Tibial nerve (tissue), 4 donors: ENCODE data around the gene UGT2A3.

ENCODE experiments used
- EP300 ChIP-seq, 2 donors: sonication (generic); formaldehyde crosslinking; IDR thresholded peaks; one replicate each; pipeline ENCODE4 v1.6.1; 2017; ENCODE audit warnings: antibody characterized with exemption in 2 of 2, mild to moderate bottlenecking in 1 of 2
- POLR2A ChIP-seq, 2 donors: fragments of 450-650 bp; IDR thresholded peaks; one replicate each; pipeline ENCODE4 v1.6.1; 2017; ENCODE audit warnings: antibody characterized with exemption in 2 of 2, mild to moderate bottlenecking in 2 of 2, moderate library complexity in 2 of 2
- TF ChIP-seq, protein P1 (sequence below), 5 experiments: fragments of 200-600 bp in 3 of 5; fragments of 450-650 bp in 2 of 5; sonication (generic) in 3 of 5; IDR thresholded peaks; one replicate each; pipeline ENCODE4 v1.5.1; 2016 to 2019; ENCODE audit warnings: antibody characterized with exemption in 5 of 5, mild to moderate bottlenecking in 3 of 5, moderate library complexity in 2 of 5

DNA sequence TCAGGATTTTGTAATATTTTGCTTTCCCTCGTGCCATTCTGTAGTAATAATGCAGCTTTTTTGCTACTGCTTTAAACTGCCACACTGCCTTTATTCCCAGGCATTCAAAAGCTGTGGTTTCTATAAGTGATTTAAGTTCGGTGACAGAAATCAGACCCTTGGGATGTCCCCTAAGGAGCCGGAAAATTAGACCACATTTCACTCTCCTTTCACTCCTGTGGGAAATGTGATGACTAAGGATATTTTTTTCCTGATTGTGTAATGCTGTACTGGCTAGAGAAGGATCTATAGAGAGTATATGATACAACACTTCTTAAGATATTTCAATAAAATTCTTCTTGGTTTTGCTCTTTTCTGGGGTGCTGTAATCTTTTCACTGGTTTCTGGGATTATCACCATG lies 24.4 kb downstream of the UGT2A3 start:
- TF ChIP-seq, protein P1, sequence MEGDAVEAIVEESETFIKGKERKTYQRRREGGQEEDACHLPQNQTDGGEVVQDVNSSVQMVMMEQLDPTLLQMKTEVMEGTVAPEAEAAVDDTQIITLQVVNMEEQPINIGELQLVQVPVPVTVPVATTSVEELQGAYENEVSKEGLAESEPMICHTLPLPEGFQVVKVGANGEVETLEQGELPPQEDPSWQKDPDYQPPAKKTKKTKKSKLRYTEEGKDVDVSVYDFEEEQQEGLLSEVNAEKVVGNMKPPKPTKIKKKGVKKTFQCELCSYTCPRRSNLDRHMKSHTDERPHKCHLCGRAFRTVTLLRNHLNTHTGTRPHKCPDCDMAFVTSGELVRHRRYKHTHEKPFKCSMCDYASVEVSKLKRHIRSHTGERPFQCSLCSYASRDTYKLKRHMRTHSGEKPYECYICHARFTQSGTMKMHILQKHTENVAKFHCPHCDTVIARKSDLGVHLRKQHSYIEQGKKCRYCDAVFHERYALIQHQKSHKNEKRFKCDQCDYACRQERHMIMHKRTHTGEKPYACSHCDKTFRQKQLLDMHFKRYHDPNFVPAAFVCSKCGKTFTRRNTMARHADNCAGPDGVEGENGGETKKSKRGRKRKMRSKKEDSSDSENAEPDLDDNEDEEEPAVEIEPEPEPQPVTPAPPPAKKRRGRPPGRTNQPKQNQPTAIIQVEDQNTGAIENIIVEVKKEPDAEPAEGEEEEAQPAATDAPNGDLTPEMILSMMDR (IDR thresholded peaks at IDR 0.05) = no peak
- TF ChIP-seq POLR2A (IDR thresholded peaks at IDR 0.05) = no peak
- TF ChIP-seq EP300 (IDR thresholded peaks at IDR 0.05) = no peak
